ENCODE results near the gene CNGB1. TPM values are rescaled to one million over a fixed set of nuclear protein-coding genes. Genes with fewer than 3 reads are reported as not detected.

CNGB1 gene
- total RNA-seq, 4 donors from 2014 or later, result not detected

- H3K4me1 ChIP-seq, result no peaks in the 10 kb centered on the region
- TF ChIP-seq POLR2A (IDR thresholded peaks at IDR 0.05) (no peak), CTCF (IDR thresholded peaks at IDR 0.05) (no peak)
- intact Hi-C loops (cut with DNase I; ENCODE audit: low total_unique reads), result no loop called here
- DNase-seq, result no peak
- H3K27me3 ChIP-seq, result no peaks in the 10 kb centered on the region
- H3K4me3 ChIP-seq, result no peak overlapping the region
- H3K36me3 ChIP-seq, result no peaks in the 10 kb centered on the region
- H3K9me3 ChIP-seq, result no peaks in the 10 kb centered on the region
- H3K27ac ChIP-seq, result no peak overlapping the region
These were observed 31.1 kb downstream of the CNGB1 start for GRCh38 chr16:57939872-57940224.

GRCh38 chr16:57938936-57939871 lies 31.7 kb downstream of the CNGB1 start:
- H3K9me3 ChIP-seq, result no peaks in the 10 kb centered on the region
- H3K27ac ChIP-seq, result no peak overlapping the region
- TF ChIP-seq POLR2A (IDR thresholded peaks at IDR 0.05), result no peak
- no peak overlapping the region for H3K4me3 ChIP-seq
- no peaks in the 10 kb centered on the region for H3K4me1 ChIP-seq
- no peaks in the 10 kb centered on the region for H3K36me3 ChIP-seq
- no peaks in the 10 kb centered on the region for H3K27me3 ChIP-seq
- intact Hi-C loops (cut with DNase I; ENCODE audit: low total_unique reads), result no loop called here
- peak; percentile 20 to 52 for DNase-seq

- Histone ChIP-seq H3K36me3 (no peaks in the 10 kb centered on the region), H3K27me3 (no peaks in the 10 kb centered on the region), H3K4me1 (no peaks in the 10 kb centered on the region), H3K9me3 (no peaks in the 10 kb centered on the region), H3K4me3 (no peak overlapping the region), H3K27ac (no peak overlapping the region)
- intact Hi-C loops (cut with DNase I; ENCODE audit: low total_unique reads), result no loop called here
- TF ChIP-seq POLR2A (IDR thresholded peaks at IDR 0.05) (no peak), CTCF (IDR thresholded peaks at IDR 0.05) (no peak)
- no peak for DNase-seq
These were observed 32.4 kb downstream of the CNGB1 start for GRCh38 chr16:57938484-57938883.

GRCh38 chr16:57937861-57938260 lies 33.1 kb downstream of the CNGB1 start:
- H3K4me3 ChIP-seq, result no peak overlapping the region
- no peaks in the 10 kb centered on the region for H3K27me3 ChIP-seq
- H3K36me3 ChIP-seq, result no peaks in the 10 kb centered on the region
- DNase-seq, result no peak
- no peak overlapping the region for H3K27ac ChIP-seq
- TF ChIP-seq POLR2A (IDR thresholded peaks at IDR 0.05) (no peak), CTCF (IDR thresholded peaks at IDR 0.05) (no peak)
- no peaks in the 10 kb centered on the region for H3K4me1 ChIP-seq
- no peaks in the 10 kb centered on the region for H3K9me3 ChIP-seq
- intact Hi-C loops (cut with DNase I; ENCODE audit: low total_unique reads), result no loop called here

GRCh38 chr16:57935904-57936303 lies 35.0 kb downstream of the CNGB1 start:
- no peaks in the 10 kb centered on the region for H3K36me3 ChIP-seq
- no peaks in the 10 kb centered on the region for H3K4me1 ChIP-seq
- intact Hi-C loops (cut with DNase I; ENCODE audit: low total_unique reads), result no loop called here
- DNase-seq, result no peak
- no peaks in the 10 kb centered on the region for H3K27me3 ChIP-seq
- no peak overlapping the region for H3K4me3 ChIP-seq
- TF ChIP-seq POLR2A (IDR thresholded peaks at IDR 0.05) (no peak), CTCF (IDR thresholded peaks at IDR 0.05) (no peak)
- H3K27ac ChIP-seq, result no peak overlapping the region
- H3K9me3 ChIP-seq, result no peaks in the 10 kb centered on the region

Data from uterus (tissue), 4 donors.